Femur (tissue), 1 donor: ENCODE results near the gene MYO3B.
A peak's percentile ranks its signal among the peaks of the same experiment; 100 is the strongest.
"Not testable (repeated sequence)": the region's sequence is repeated elsewhere in the genome, so short reads cannot be mapped to it uniquely, and the experiment has no call there.

Experiments
- DNase-seq: peaks from one replicate; pipeline ENCODE4 v3.0.0-alpha.2; 2017

Gene MYO3B

DNA sequence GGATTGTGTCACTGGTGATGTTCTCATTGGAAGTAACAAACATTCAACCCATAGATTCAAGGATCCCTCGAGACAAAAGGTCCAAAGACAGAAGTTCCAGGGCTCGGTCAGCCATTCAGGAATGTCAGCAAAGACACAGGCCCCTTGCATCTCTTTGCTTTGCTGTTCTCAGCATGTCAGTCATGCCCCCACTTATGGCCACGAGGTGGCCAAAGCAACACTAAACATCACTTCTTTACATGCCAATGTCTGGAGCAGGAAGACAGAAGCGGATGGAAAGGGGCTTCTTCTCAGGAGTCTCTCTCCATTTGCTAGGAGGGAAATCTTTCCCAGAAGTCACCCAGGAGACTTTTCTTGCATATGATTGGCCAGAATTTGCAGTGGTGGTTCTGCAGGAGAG is 345.6 kb downstream of the MYO3B start:
- no peak for DNase-seq

DNA sequence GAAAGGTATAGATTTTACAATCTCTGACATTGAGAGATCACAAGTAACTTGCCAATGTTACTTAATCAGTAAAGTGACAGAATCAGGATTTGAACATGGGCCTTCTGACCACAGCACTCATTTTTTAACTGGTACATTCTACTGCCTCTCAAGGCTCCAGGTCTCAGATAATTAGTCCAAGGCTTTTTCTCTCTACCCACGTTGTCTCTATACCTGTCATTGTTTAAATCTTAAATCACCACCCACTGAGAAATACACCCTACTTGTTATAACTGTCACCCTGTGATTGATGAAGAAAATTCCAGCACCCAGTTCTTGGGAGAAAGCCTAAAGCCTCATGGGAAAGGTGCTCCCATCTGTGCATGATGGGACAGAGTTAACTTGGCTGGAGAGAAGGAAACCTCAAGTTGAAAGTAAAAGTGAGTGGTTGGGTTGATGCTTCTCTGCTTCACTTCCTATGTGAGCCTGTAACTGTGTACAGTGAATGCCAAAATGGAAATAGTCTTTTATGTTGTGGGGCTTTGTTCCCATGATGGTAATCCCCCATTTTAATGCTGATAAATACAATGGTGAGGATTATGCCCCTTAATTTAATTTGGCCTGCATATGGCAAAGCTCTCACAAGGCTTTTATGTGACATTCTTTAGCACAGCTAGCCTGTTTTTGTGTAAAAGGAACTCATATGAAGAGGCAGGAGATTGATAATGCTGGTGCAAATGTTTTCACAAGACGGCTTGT is 347.1 kb downstream of the MYO3B start:
- DNase-seq: no peak

DNA sequence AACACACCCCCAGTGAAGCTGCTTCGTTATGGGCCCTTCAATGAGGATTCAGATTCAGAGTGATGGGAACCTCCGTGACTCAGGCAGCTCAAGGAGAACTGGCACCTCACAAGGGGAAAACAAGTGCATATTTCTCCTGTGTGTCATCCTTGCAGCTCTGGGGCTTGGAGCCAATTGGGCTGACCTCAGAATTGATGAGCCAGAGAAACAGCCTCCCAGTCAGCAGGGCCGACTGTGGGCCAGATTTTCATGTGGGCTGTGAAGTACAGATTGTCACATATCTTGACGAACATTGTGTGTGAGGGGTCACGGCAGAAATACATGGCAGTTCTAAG is 347.6 kb downstream of the MYO3B start:
- no peak for DNase-seq

DNA sequence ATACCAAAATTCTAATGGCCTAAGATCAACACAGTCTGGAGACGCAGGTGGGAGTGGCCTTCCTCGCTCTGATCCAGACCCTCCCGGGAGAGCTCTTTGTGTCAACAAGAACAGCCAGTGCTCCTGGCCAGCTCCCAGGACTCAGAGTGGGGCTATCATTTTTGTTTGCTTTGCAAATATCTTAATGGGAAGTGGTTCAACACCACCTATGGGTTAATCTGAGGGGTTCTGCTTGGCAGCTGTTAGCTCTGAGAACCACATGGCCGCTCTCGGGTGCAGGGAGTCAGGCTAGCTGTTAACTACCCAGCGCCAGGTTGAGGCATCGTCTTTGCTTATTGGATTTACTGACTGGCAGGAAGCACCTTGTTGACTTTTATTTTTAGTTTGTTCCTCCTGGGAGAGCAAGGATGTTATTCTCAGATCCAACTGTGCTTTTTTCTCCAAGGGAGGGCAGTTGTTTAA is 352.4 kb downstream of the MYO3B start:
- peak; percentile 40 for DNase-seq

DNA sequence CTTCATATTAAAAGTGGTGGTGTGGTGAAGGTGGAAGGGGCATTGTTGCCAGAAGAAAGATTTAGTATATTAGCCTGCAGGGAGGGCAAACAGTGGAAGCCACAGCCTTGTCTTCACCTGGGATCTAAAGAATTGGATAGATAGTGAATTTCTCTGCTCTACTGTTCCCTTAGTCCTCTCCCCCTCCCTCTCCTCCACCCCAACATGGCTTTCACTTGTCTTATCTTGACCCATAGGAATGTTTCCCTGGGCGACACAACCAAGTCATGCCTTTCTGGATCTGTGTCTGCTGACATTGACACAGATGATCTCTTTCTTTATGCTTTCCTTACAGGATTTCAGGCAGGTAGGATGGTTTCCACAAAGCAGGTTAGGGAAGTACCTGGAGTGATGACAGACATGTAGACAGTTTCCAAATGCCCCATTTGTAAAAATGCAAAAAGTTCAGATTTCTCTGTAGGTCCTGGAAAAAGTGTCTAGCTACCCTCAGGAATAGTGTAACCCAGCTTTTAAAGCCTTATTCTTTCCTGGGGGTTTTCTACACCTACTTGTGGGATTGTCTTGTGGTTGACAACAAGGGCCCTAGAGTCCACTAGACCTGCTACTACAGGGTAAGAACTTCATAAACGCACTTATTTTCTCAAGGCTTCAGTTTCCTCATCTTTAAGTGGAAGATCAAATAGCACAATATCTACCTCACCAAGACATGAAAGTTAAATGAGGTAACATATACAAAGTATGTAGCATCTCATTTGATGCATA is 353.0 kb downstream of the MYO3B start:
- no peak for DNase-seq

DNA sequence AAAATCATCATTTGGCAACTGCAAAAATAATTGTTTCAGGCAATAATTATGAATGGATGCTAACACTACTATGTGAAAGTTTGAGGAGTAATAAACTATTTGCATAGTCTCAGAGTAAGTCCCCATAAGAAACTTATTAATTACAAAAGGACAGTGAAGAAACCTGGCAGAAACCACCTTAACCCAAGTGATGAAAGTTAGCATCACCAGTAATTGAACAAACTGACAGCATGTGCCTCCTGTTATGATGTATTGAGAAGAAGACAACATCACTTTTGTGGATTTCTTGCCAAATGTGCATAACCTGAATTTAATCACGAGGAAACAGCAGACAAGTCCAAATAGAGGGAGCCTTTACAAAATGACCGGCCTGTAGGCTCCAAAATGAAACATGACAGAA is 353.9 kb downstream of the MYO3B start:
- no peak for DNase-seq

DNA sequence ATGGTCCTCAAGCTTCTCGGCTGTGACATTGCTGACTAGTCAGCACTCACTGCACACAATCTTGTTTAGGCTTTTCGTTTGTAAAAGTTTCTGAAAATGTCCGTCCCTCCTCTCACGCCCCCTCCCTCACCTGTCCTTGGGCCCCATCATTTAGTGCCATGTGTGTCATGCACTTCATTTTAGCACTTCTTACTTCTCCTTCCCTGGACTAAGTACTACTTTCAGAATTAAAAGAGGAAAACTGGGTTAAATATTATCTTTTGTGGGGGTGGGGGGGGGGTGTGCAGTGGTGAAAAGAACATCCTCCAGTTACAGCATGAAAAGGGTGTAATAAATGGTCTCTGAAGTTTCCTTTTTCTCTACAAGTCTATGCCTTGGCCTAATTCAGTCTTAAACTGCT is 355.2 kb downstream of the MYO3B start:
- DNase-seq: no peak

DNA sequence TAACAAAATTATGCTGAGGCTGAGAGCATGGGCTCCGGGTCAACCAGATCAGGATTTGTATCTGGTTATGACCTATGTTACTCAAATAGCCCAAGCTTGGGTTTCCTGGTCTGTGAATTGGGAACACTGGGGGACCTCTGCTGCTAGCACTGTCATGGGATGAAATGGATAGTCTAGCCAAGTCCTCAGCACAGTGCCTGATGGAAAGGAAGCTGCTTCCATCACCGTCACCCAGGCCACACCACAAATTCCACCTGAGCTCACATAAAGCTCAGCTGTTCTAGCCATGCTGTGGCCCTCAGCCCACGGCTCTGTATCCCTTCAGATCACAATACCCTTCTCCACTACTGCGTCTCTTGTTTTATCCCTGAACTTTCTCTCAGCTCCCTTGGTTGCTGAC is 357.6 kb downstream of the MYO3B start:
- no peak for DNase-seq

DNA sequence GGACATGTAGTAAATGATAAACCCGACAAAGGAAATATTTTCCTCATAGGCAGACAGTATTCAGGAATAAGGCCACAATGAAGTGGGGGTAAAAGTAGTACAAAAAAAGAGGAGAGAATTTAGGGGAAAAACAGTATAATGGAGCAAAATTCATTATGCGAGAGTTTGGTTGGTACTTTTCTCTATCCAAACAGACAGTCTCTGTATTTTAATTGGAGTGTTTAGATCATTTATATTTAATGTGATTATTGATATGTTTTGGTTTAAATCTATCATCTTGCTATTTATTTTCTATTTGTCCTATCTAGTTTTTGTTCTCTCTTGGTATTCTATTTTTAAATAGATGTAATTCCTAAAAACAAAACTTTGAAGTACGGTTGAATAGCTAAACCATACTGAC is 366.9 kb downstream of the MYO3B start:
- no peak for DNase-seq

DNA sequence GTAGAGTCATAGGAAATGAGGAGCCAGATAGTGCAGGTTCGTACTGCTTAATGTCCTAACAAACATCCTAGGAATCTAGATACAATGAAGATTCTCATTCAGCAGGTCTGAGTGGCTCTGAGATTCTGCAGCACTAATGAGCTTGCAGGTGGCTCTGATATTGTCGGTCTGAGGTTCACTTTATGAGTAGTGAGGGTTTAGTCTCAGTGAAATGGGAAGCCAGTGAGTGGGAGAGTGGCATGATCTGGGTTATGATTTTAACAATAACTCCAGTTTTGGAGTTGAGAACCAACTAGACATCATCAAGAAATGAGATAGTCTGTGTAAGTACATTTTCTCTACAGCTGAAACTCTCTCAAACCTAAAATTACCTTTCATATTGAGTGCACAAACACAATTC is 370.4 kb downstream of the MYO3B start:
- DNase-seq: no peak

DNA sequence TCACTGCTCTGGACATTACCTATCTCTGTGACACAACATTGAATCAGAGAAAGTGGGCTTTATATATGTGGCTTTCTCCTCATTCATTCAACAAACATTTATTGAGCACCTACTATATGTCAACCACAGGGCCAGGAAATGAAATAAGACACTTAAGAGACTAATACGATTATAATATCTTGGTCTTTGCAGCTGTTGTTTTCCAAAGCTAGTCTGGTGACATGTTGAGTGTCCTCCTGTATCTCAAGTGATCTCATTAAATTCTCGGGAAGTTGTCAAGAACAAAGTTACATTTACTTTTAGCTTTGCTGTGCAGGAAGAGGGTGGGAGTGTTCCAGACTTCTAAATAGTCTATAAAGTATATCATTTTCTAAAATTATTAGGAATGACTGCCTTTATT is 372.6 kb downstream of the MYO3B start:
- no peak for DNase-seq

DNA sequence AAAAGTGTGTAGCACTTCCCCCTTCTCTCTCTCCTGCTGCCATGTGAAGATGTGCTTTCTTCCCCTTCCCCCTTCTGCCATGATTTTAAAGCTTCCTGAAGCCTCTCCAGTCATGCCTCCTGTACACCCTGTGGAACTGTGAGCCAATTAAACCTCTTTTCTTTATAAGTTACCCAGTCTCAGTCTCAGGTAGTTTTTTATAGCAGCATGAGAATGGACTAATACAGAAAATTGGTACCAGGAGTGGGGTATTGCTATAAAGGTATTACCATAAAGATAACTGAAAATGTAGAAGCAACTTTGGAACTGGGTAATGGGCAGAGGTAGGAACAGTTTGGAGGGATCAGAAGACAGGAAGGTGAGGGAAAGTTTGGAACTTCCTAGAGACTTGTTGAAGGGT is 374.0 kb downstream of the MYO3B start:
- DNase-seq: not testable (repeated sequence)

DNA sequence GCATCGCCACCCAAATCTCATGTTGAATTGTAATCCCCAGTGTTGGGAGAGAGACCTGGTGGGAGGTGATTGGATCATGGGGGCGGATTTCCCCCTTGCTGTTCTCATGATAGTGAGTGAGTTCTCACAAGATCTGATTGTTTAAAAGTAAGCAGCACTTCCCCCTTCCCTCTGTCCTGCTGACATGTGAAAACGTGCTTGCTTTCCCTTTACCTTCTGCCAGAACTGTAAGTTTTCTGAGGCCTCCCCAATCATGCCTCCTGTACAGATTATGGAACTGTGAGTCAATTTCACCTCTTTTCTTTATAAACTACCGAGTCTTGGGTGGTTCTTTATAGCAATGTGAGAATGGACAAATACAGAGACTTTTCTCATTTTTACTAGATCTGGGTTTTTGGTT is 375.8 kb downstream of the MYO3B start:
- no peak for DNase-seq

DNA sequence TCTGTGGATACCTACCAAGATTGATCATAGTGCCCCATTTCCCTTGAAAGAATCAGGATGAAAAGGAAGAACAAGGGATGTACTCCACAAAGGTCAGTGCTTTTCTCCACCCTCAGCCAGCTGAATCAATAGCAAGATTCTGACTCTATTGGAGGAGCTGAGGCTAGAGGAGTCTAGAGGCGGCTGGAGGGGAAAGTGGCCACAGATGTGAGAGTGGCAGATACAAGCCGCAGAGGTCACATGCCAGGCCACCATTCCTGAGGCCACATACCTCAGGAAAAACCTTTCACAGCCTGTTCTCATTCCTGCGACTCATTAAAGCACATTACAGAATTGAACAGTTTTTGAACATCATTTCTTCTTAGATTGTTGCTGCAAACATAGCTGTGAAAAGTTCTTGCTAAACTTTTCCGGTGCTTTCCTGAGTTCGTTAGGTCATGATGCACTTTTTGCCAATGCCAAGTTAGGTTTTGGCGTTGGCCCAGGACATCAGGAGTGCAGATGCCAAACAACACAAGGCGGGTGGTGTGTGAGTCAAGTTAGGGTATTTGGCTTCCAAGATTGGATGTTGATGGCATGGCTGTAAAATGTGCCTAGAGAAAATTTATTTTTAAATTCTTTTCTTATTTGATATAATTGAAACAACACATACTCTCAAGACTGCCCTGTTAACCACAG is 376.5 kb downstream of the MYO3B start:
- peak; percentile 18 for DNase-seq

DNA sequence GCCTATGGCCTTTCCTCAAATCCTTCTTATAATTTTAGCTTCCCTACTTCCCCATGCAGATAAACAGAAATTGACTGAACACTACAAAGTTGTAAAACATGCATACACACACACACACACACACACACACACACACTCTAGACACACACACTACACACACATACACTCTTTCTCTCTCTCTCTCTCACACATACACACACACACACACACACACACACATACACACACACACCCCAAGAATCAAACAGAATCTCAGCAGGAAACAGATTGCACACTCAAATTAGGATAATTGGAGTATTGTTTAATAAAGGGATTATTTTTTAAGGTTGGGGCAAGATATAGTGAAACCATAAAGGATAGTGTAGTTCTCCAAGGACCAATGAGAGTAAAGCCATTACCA is 385.0 kb downstream of the MYO3B start:
- no peak for DNase-seq

DNA sequence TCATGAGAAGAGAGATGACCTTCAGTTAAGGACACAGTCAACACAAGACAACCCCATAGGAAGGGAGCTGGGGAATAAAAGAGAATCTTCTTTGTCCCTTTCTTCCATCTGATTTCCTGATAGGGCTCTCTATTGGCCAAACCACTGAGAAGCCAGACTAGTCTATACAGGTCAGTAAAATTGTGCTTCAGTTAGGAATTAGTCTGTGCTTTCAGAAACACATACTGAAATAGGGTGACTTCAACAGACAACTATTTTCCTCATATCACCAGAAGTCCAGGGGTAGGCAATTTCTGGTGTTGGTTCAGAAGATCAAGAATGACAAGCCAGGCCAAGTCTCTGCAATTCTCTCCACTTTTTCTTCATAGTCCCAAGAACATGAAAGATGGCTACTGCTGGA is 385.5 kb downstream of the MYO3B start:
- no peak for DNase-seq

DNA sequence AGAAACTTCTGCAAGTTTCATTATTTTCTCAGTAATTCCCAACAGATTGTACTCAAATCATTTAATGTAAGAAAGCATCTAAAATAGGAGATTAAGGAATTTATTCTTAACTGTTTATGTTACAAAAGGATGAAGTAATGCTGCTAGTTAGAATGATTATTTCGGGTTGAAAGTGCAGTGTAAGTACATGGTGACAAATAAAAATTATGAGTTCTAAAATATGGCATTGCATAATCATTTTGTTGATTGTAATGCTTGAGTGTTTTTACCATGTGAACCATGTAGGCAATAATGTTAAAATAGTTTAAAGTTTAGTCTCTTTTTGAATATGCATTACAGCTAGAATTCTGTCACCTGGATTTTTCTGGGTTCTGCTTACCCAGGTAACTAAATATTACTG is 388.2 kb downstream of the MYO3B start:
- no peak for DNase-seq

DNA sequence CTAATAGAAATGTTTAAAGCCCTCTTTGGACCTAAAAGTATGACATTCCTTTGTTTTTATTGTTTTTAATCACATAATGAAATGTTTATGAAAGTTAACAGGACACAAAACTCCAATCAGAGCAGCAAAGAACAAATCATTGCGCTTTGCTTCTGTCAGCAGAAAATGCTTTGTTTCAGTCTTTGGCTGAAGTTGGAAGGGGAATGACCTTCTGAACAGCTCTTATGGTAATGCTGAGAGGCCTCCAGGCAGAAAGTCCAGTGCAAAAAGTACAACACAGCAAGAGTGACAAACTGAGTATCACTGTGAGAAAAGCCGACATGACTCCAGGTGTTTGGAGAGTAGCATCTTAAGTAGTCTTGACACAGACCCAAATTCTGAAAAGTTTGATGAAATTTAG is 389.5 kb downstream of the MYO3B start:
- no peak for DNase-seq

DNA sequence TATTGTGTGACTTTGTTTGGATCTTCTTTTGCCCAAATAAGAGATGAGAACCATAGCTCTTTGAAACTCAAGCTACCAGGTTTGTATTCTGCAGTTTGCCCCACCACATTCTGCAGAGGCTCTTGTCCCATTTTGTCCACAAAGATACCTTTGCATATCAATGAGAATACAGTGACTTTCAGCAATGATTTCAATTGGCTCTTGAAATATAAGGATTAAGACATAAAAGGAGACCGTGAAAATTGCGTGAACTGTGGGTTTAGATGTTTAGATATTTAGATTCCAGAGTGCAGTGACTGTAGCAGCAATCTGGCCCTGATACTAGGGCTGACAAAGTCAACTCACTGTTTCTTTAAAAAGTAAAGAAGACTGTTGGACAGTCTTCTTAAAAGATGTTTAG is 390.6 kb downstream of the MYO3B start:
- DNase-seq: no peak

DNA sequence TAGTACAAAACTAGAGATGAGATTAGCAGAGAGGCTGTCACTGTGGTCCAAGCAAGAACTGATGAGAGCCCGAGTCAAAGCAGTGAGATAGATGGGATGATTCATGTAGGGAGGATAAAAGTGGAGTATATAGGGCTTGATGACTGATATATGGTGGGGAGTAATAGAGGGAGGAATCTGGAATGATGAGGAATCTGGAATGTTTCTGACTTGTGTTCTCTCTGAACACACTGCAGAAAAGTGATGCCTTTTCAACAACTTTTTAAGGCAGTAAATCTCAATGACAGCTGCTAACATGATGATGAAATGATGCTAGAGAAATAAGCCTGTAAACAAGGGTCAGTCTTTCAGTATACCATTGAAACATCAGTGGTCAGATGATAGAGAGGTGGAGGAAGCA is 393.7 kb downstream of the MYO3B start:
- no peak for DNase-seq

DNA sequence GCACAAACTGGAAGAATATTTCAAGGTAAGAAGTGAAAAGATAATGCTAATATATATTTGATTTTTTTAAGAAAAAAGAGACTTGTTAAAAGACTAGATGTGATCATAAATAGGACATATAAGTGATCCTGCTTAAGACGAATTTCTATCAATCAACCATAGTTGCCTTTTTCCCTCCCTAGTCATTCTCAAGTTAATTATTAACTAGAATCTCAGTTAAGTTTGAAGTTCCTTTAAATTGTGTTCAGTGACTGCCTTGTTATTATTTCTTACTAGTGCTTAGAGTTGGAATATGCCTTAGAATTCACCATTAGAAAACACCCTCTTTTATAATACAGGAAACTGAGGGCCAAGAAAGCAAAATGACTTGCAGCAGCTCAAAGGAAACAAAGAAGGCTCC is 395.7 kb downstream of the MYO3B start:
- DNase-seq: no peak

DNA sequence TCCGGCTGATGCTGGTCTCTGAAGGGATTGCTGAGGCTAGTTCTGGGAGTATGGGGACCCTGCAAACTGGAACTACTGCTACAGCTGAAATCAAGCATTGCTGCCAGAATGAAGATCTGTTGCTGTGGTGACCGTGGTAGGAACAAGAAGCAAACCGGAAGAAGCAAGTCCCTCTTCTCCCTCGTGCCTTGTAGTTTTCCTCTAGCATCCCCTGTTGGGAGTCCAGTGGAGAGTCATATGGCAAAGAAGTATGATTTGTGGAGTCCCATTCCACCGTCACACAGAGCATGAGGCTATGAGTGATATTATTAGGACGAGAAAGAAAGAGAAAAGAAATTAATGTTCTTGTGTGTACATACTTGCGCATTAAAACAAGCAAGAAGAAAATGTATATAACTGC is 398.3 kb downstream of the MYO3B start:
- no peak for DNase-seq

DNA sequence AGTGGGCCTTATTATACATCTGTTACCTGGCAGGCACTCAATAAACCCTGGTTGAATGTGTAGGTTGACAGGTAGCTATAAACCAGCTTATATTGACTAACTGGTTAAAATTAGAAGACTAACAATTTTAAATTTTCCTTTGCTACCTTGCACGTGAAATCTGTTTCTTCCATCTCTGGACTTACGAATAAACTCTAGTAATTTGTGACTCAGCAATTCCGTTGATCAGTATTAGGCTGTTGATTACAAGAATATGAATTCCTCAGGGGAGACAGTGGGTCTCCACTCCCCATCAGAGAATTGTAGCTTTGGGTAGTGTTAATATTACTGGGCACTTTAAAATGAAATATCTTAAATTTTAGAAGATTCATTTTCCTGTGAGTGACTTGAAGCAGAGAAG is 399.4 kb downstream of the MYO3B start:
- DNase-seq: no peak

DNA sequence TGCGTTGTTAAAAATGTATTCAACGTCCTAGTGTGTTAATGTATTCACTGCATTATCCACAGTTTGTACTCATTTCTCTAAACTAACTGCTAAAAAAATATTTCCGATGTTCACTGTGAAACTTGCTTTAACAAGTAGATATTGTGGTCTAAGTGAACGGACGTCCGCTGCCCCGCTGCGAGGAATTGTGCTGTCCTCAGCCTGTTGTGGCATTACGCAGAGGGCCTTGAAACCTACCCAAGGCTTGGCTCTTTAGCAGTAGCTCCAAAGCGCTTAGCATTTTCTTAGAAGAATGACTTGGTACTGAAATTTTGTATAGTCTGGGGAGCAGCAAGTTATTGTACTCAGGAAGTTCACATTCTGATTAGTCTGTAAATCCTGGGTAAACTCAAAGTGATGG is 400.7 kb downstream of the MYO3B start:
- no peak for DNase-seq
